SIG-M5 treated with dmso at 0.1 percent for 504 hours (cell line): ENCODE measurements around the gene LRIF1.
"Not testable (repeated sequence)": the region's sequence is repeated elsewhere in the genome, so short reads cannot be mapped to it uniquely, and the experiment has no call there.

Experiments used
- DNase-seq: peaks from one replicate; lab custom pipeline; 2025; ENCODE audit not compliant: unreplicated experiment; lab: John Stamatoyannopoulos, UW

The LRIF1 gene

GRCh38 chr1:110963691-110964454 lies at the start of gene LRIF1:
LRIF1 (minus strand) TSS chr1:110963922; CDS start chr1:110963688, 234 bp downstream.
- DNase-seq = peak; percentile 96

DNA sequence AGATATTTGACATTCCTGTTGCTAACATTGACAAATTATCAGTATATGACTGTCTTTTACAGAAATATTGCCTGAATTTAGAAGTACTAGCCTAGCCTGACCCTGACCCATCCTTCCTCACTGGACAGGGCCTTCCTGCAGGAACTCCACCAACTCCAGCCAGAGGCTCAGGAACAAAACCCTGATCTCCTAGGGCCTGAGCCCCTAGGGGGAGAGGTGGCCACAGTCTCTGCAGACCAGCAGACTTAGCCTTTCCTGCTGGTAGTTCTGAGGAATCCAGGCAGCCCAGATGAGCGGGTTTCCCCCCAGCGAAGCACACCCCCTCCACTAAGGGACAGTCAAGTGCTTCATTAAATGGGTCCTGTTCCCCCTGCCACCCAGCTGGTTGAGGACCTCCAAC lies 44.3 kb upstream of the LRIF1 start:
- no peak for DNase-seq

DNA sequence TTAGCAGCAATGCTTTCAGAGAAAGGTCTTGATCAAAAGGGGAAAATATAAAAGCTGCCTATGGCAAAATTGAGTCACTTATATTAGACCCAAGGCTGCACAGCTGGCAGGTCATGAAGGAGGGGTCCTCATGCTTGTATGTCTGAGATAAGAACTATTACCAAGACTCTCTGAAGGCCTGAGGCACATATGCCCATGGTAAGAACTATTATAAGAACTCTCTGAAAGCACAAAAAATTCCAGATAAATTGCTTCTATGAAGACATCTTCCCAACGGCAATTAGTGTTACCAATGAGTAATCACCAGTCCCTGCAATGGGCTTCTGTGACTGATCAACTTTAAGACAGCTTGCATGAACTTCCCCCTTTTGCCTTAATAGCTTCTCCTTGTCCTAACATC lies 42.8 kb upstream of the LRIF1 start:
- DNase-seq = peak; percentile 12

DNA sequence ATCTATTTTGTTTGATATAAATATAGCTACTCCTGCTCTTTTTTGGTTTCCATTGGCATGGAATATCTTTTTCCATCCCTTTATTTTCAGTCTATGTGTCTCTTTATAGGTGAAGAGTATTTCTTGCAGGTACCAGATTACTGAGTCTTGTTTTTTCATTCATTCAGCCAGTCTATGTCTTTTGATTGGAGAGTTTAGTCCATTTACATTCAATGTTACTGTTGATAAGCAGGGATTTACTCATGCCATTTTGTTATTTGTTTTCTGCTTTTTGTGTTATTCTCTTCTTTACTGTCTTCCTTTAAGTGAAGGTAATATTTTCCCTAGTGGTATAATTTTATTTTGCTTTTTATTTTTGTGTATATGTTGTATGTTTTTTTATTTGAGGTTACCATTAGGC lies 35.9 kb upstream of the LRIF1 start:
- DNase-seq = not testable (repeated sequence)

DNA sequence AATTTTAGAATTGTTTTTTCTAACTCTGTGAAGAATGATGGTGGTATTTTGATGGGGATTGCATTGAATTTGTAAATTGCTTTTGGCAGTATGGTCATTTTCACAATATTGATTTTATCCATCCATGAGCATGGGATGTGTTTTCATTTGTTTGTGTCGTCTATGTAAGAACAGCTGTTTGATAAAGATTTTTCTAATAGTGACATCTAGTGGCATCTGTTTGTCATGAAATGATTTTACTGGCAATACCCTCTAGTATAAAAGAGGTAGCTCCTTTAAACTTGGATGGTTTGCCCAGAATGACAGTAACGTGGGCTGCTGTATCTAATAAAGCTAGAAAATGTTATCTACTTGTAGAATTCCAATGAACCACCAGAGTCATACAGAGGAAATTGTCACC lies 28.6 kb upstream of the LRIF1 start:
- DNase-seq = peak; percentile 37

GRCh38 chr1:110991295-110991694 lies 27.6 kb upstream of the LRIF1 start:
- DNase-seq = not testable (repeated sequence)

- DNase-seq = no peak
Measured at GRCh38 chr1:110990541-110990940, 26.8 kb upstream of the LRIF1 start.

DNA sequence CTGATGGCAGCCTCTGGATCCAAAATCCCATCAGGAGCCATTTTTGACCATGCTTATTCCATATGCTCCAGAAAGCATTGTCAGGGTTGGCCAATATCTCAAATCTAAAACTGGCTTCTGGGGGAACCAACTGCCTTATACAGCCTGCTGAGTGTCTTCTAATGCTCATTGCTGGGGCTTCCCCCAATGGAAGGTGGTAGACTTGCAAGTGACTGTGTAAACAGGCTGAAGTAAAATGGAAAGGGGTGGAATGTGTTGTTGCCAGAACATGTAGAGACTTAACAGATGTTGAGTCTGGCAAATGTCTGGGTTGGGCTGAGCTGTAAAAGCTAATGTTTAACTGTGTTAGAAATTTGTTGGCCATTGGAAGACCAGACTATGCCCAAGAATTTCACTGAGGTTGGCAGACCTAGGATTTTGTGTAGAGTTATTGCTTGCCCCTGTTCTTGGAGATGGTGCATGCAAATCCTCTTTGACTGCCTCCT lies 22.7 kb upstream of the LRIF1 start:
- DNase-seq = no peak

- no peak for DNase-seq
Measured at GRCh38 chr1:110982320-110982719, 18.6 kb upstream of the LRIF1 start.

GRCh38 chr1:110979154-110979553 lies 15.4 kb upstream of the LRIF1 start:
- no peak for DNase-seq

DNA sequence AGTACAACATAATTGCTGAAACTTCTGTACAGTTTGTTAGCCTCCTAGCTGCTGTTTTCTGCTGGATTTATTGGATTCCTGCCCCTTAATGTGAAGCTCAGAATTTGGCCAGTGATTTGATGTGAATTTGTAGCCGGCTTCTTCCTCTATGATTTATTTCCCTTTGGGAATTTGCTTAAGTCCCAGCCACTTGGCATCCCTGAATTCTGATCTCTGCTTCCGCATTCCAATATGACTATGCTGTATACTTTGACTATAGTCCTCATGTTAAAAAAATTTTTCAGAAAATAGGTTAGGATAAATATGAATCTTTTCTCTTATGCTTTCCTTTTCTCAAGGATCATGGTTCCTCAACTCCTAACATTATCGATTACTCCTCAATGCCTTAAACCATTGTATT lies 12.4 kb upstream of the LRIF1 start:
- DNase-seq = no peak

DNA sequence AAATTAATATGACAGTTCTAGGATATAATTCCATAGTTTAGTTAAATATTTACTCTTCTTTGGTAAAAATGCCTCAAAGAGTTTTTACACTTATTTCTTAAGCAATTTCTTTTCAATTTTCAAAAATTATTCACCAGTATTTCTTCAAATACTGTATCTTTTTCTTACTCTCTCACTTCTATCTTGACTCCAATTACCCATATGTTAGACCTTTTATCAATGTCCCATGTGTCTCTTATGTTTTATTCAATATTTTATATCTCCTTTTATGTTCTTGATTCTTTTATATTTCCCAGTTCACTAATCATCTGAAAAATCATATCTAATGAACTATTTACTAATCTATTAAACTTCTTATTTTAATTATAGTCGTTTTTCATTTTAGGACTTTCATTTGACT lies 11.5 kb upstream of the LRIF1 start:
- DNase-seq = no peak

DNA sequence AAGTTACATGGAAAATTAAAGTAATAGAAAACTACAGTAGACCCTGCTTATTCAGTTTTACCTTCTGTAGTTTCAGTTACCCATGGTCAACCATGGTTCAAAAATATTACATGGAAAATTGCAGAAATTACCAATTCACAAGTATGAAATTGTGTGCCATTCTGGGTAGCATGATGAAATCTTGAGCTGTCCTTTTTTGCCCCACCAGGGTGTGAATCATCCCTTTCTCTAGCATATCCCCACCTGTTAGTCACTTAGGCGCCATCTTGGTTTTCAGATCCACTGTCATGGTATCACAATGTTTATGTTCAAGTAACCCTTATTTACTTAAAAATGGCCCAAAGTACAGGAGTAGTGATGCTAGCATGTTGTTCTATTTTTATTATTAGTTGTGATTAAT lies 3.5 kb upstream of the LRIF1 start:
- no peak for DNase-seq

DNA sequence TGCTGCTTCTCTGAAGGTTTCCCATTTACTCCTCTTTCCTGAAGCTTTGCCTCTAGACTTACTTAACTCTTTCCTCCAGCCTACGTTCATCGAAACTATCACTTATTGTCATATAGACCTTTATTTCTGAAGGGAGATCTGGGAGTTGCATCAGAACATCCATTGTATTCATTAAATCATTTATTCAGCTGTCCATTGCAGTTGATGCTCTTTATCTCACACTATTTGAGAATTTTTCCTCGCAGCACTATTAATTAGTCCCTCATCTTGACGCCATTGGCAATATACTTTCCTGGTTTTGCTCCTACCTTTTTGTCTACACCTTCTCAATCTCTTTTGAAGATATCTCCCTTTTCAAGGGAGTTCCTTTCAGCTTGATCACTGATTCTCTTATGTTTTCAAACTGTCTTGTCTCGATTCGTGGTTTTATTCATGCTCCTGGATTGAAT lies 757 bp upstream of the LRIF1 start:
- no peak for DNase-seq

GRCh38 chr1:110962892-110963690 lies 631 bp downstream of the LRIF1 start:
- DNase-seq = peak; percentile 73

GRCh38 chr1:110961902-110962301 lies 1.8 kb downstream of the LRIF1 start:
- no peak for DNase-seq

GRCh38 chr1:110960777-110961420 lies 2.8 kb downstream of the LRIF1 start:
- DNase-seq = no peak

GRCh38 chr1:110957798-110958197 lies 5.9 kb downstream of the LRIF1 start:
- DNase-seq = no peak

DNA sequence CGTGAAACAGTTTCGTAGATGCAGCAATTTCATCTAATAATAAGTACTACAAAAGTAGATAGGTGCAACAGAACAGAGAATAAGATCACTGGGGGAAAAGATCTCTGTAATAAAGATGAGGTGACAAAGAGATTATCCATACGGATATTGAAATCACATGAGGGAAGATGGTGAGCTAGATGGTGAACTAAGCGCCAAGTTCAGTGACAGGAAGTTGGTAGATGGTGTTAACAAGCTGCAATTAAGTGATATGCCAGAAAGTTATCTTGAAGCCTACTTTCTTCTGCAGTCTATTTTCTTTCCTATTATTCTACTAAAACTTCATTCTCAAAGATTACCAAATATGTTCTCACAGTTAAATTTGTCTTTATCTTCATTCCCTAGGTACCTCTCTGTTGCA lies 7.1 kb downstream of the LRIF1 start:
- no peak for DNase-seq

GRCh38 chr1:110953031-110953430 lies 10.7 kb downstream of the LRIF1 start:
- no peak for DNase-seq

GRCh38 chr1:110952031-110952430 lies 11.7 kb downstream of the LRIF1 start:
- no peak for DNase-seq

DNA sequence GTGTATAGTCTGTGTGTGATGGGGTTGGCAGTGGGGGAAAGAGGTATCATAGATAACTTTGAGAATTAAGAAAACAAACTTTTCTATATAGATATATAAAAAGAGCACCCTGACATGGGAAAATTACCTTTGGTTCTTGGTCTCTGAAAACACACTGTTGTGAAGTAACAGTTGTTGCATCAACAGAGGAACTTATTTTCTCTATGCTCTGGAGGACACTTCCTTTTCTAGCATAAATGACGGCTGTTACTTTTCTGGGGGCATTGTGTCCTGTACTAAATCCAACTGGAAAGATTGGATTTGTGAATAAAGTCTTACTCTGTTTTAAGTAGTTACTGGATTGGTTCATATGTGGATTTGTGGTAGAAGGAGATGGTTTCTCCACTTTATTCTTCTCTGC lies 12.6 kb downstream of the LRIF1 start:
- no peak for DNase-seq
